Aorta (tissue), 5 donors: ENCODE data around the gene BBC3. TPM values are rescaled to one million over a fixed set of nuclear protein-coding genes. Genes with fewer than 3 reads are reported as not detected.
"Not testable (repeated sequence)": the region's sequence is repeated elsewhere in the genome, so short reads cannot be mapped to it uniquely, and the experiment has no call there.

Experiments used
- ATAC-seq: fragments of 200-7000 bp; cut with Tn5 transposase; one replicate; pipeline ENCODE4 v1.9.1; 2022; ENCODE audit warnings: moderate library complexity; ENCODE audit not compliant: low FRiP score
- DNase-seq, 2 donors: peaks; one replicate each; pipeline ENCODE4 v3.0.0-alpha.2; 2020
- H3K27ac ChIP-seq, 2 donors: one replicate each; pipeline ENCODE4 v1.5.1; 2013; ENCODE audit warnings: low read length in 2 of 2, mild to moderate bottlenecking in 2 of 2, moderate library complexity in 2 of 2, control low read depth in 1 of 2, inconsistent platforms in 1 of 2, low read depth in 1 of 2
- H3K27me3 ChIP-seq, 2 donors: one replicate each; pipeline ENCODE4 v1.6.1; 2013; ENCODE audit warnings: control low read depth in 1 of 2, low read length in 1 of 2, mild to moderate bottlenecking in 1 of 2, moderate library complexity in 1 of 2; ENCODE audit not compliant: insufficient read depth in 2 of 2, control insufficient read depth in 1 of 2
- H3K36me3 ChIP-seq, 2 donors: one replicate each; pipeline ENCODE4 v1.6.1; 2013; ENCODE audit warnings: control low read depth in 1 of 2, low read length in 1 of 2, mild to moderate bottlenecking in 1 of 2; ENCODE audit not compliant: insufficient read depth in 2 of 2, control insufficient read depth in 1 of 2
- H3K4me1 ChIP-seq, 2 donors: one replicate each; pipeline ENCODE4 v1.6.1; 2013; ENCODE audit warnings: low read length in 2 of 2, control low read depth in 1 of 2, mild to moderate bottlenecking in 1 of 2, moderate library complexity in 1 of 2; ENCODE audit not compliant: insufficient read depth in 2 of 2, control insufficient read depth in 1 of 2
- H3K4me3 ChIP-seq, 2 donors: one replicate each; pipeline ENCODE4 v1.5.1; 2013; ENCODE audit warnings: low read length in 2 of 2, control low read depth in 1 of 2, mild to moderate bottlenecking in 1 of 2
- H3K9me3 ChIP-seq: one replicate; pipeline ENCODE4 v1.6.1; 2013; ENCODE audit warnings: mild to moderate bottlenecking, low read length; ENCODE audit not compliant: control insufficient read depth
- WGBS, 2 donors: extraction: QIAGEN DNeasy Blood & Tissue Kit; methylation state at CpG; one replicate each; pipeline ENCODE4 v1.1.7; 2013; 5-methylcytosine and 5-hydroxymethylcytosine counted together
- intact Hi-C, 2 donors: fragments of 100-400 bp; cut with DNase I; formaldehyde crosslinking; loops; one replicate each; pipeline versions ENCODE4 v1.14.2 to v1.15.0; 2022
- polyA plus RNA-seq, 2 donors: library from polyadenylated mRNA; stranded (reverse); fragments of 200-250 nt; gene quantifications; one replicate each; pipeline ENCODE4 v1.2.3, GENCODE V29; 2013
- total RNA-seq, 2 donors: library from RNA; stranded (reverse); fragmentation: NEBNext Ultra II Directional; extraction: Animal tissue kit (Norgen Biotek cat#: 25700); gene quantifications; one replicate each; pipeline ENCODE4 v1.2.1, GENCODE V29; 2021
- donor health status: healthy with polysubstance abuse.
- donor health status: Bipolar disorder and iron deficiency.
- donor health status: DM: no; HTN: no; CAD: no.
- donor health status: DM: no; HTN: no; CAD: no.
- donor health status: DM: yes; HTN: yes; CAD: no.

The BBC3 gene
- total and polyA plus RNA-seq, 4 donors, result 6.1 to 8.6 (median 7.1) TPM

GRCh38 chr19:47261946-47262793, 31.2 kb upstream of the BBC3 start:
- H3K36me3 ChIP-seq, H3K9me3 ChIP-seq, H3K4me1 ChIP-seq, H3K4me3 ChIP-seq, H3K27me3 ChIP-seq, intact Hi-C loops, DNase-seq, H3K27ac ChIP-seq, ATAC-seq: not testable (repeated sequence)
- 87% methylated on average over 14 of the region's 14 CpGs for WGBS, 2 donors

GRCh38 chr19:47260476-47260875, 29.5 kb upstream of the BBC3 start:
- Histone ChIP-seq H3K36me3 (peaks cover 0 to 3% of the 10 kb centered on the region in 2 donors), H3K27me3 (no peaks in the 10 kb centered on the region), H3K9me3 (no peaks in the 10 kb centered on the region), H3K27ac (no peak overlapping the region), H3K4me1 (no peaks in the 10 kb centered on the region), H3K4me3 (no peak overlapping the region)
- 90 to 91% methylated on average over 16 to 17 of the region's 17 CpGs for WGBS, 2 donors
- DNase-seq, result no peak
- ATAC-seq, result no peak
- intact Hi-C loops, result no loop called here

GRCh38 chr19:47258895-47259555, 28.0 kb upstream of the BBC3 start:
- DNase-seq, result peak in 1 of 2 donors; percentile 38
- H3K36me3 ChIP-seq, result peaks cover 0 to 3% of the 10 kb centered on the region in 2 donors
- 86 to 89% methylated on average over 6 of the region's 6 CpGs for WGBS, 2 donors
- H3K4me1 ChIP-seq, result no peaks in the 10 kb centered on the region
- no peak for ATAC-seq
- no peak overlapping the region for H3K4me3 ChIP-seq
- H3K9me3 ChIP-seq, result no peaks in the 10 kb centered on the region
- H3K27me3 ChIP-seq, result no peaks in the 10 kb centered on the region
- intact Hi-C loops, result no loop called here
- no peak overlapping the region for H3K27ac ChIP-seq

- DNase-seq (peak in 1 of 2 donors; percentile 45), ATAC-seq (no peak)
- 80 to 82% methylated on average over 9 of the region's 9 CpGs for WGBS, 2 donors
- H3K9me3 ChIP-seq, result no peaks in the 10 kb centered on the region
- peaks cover 0 to 3% of the 10 kb centered on the region in 2 donors for H3K36me3 ChIP-seq
- no peaks in the 10 kb centered on the region for H3K4me1 ChIP-seq
- no peak overlapping the region for H3K4me3 ChIP-seq
- no peaks in the 10 kb centered on the region for H3K27me3 ChIP-seq
- peak overlapping the region in 1 of 2 donors; percentile 53 for H3K27ac ChIP-seq
- intact Hi-C loops, result no loop called here
Observed at GRCh38 chr19:47258434-47258833, 27.4 kb upstream of the BBC3 start.

GRCh38 chr19:47257411-47258169, 26.6 kb upstream of the BBC3 start:
- H3K4me1 ChIP-seq, result no peaks in the 10 kb centered on the region
- H3K4me3 ChIP-seq, result peak overlapping the region in 1 of 2 donors; percentile 47
- DNase-seq, result peak in 1 of 2 donors; percentile 73
- peak overlapping the region; percentile 51 to 53 for H3K27ac ChIP-seq
- ATAC-seq, result no peak
- intact Hi-C loops, result loop anchor here in 1 of 2 donors (2.0 kb wide), 1 partner anchor 17 kb away; the partner anchor contains the start of gene INAFM1
- peaks cover 0 to 3% of the 10 kb centered on the region in 2 donors for H3K36me3 ChIP-seq
- no peaks in the 10 kb centered on the region for H3K9me3 ChIP-seq
- WGBS, 2 donors, result 1% methylated on average over 28 to 29 of the region's 29 CpGs
- H3K27me3 ChIP-seq, result no peaks in the 10 kb centered on the region

- H3K4me1 ChIP-seq, result no peaks in the 10 kb centered on the region
- H3K27me3 ChIP-seq, result no peaks in the 10 kb centered on the region
- DNase-seq (peak; percentile 100), ATAC-seq (peak; percentile 95)
- peak overlapping the region; percentile 31 to 52 for H3K4me3 ChIP-seq
- intact Hi-C loops, result loop anchor here in 1 of 2 donors (2.0 kb wide), 1 partner anchor 18 kb away; the partner anchor contains the start of gene INAFM1
- H3K9me3 ChIP-seq, result no peaks in the 10 kb centered on the region
- peaks cover 0 to 3% of the 10 kb centered on the region in 2 donors for H3K36me3 ChIP-seq
- H3K27ac ChIP-seq, result peak overlapping the region in 1 of 2 donors; percentile 78
- whole genome bisulfite sequencing, 2 donors, result 1% methylated on average over 39 to 52 of the region's 52 CpGs
Observed at GRCh38 chr19:47256693-47257410, 25.9 kb upstream of the BBC3 start.

- DNase-seq (peak; percentile 98 to 99), ATAC-seq (peak; percentile 82)
- H3K4me3 ChIP-seq, result peak within 1 kb of the TSS; percentile 47 to 52
- H3K4me1 ChIP-seq, result no peaks in the 10 kb centered on the region
- intact Hi-C loops, result loop anchor here in 1 of 2 donors (2.0 kb wide), 1 partner anchor 19 kb away; the partner anchor contains the start of gene INAFM1
- WGBS, 2 donors, result 14 to 17% methylated on average over 44 to 60 of the region's 60 CpGs
- H3K27me3 ChIP-seq, result no peaks in the 10 kb centered on the region
- no peaks in the 10 kb centered on the region for H3K9me3 ChIP-seq
- peak within 1 kb of the TSS in 1 of 2 donors; percentile 78 for H3K27ac ChIP-seq
- H3K36me3 ChIP-seq, result peaks cover 0 to 1% of the 10 kb centered on the region in 2 donors
Observed at GRCh38 chr19:47255879-47256692, 25.1 kb upstream of the BBC3 start, which contains the start of gene CCDC9. Gene CCDC9 (plus strand): TSS chr19:47256525. CDS start chr19:47258401, 1,876 bp downstream.
